AG09309 (cell line): ENCODE measurements around the gene CGB7.

ENCODE experiments used
- DNase-seq: peaks from one replicate; pipeline ENCODE4 v3.0.0-alpha.2; 2010; ENCODE audit warnings: low read depth
- H3K4me3 ChIP-seq: 2 replicates; pipeline ENCODE4 v1.5.1; 2011; ENCODE audit warnings: mild to moderate bottlenecking, low read depth, low read length, moderate library complexity; ENCODE audit not compliant: control insufficient read depth
- TF ChIP-seq, protein P1 (sequence below): IDR thresholded peaks from 2 replicates; pipeline ENCODE4 v1.5.1; 2011; ENCODE audit warnings: mild to moderate bottlenecking, low read depth, low read length, inconsistent platforms; ENCODE audit not compliant: insufficient read depth, control insufficient read depth; ENCODE audit errors: missing control alignments

Gene CGB7

DNA sequence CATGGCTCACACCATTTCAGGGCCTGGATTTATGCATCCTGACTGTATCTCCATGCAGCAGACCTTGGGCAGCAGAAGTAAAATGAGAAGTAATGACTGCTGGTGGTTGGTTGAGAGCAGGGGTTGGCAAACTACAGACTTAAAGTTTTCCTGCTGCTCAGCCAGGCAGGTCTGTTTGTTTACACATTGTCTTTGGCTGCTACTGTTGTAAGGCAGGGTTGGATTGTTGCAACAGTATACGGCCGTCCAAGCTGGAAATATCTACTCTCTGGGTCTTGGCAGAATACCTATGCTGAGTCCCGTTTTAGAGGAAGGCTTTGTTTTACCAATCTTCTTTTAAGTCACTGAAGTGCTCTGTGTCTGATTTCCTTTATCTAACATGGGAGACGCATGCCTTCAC is 41.2 kb upstream of the CGB7 start:
- no peak for DNase-seq
- H3K4me3 ChIP-seq: no peak overlapping the region
- TF ChIP-seq, protein P1, sequence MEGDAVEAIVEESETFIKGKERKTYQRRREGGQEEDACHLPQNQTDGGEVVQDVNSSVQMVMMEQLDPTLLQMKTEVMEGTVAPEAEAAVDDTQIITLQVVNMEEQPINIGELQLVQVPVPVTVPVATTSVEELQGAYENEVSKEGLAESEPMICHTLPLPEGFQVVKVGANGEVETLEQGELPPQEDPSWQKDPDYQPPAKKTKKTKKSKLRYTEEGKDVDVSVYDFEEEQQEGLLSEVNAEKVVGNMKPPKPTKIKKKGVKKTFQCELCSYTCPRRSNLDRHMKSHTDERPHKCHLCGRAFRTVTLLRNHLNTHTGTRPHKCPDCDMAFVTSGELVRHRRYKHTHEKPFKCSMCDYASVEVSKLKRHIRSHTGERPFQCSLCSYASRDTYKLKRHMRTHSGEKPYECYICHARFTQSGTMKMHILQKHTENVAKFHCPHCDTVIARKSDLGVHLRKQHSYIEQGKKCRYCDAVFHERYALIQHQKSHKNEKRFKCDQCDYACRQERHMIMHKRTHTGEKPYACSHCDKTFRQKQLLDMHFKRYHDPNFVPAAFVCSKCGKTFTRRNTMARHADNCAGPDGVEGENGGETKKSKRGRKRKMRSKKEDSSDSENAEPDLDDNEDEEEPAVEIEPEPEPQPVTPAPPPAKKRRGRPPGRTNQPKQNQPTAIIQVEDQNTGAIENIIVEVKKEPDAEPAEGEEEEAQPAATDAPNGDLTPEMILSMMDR: no peak

DNA sequence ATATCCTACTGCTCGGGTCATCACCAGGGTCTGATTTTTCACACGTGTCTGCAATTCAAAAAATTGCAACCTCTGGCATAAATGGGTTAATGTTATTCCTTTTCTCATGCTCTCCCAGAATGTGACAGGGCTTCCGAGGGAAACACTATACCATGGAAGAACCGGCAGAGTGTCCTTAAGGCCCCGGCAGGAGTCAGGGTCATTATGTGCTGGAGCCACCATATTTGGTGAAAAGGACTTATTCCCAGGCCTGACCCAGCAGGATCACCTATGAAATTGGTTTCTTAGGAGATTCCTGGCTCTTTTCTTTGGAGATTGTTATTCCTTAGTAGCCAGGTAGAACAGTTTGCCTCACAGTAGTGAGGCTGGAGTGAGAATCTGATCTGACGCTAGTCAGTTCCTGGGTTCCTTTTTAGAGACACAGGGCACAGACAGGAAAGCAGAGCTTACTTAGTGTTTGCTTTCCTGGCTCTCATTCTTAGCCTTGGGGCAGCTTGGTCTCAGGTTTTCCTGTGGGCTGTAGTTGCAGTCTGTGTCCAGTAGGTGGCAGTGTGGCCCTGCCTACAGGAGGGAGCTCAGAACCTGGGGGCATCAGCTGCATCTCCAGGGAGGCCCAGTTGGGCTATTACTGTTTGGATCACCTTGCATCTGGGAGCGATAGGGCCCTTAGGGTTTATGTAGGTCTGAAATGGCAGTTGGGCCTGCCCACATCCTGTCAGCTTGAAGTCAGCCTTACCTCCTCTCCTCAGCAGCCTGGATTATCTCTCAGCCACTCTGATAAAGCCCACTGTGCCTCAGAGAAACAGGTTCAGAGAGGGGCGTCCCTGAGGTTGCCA is 40.1 kb upstream of the CGB7 start:
- H3K4me3 ChIP-seq: no peak overlapping the region
- no peak for DNase-seq
- TF ChIP-seq, protein P1: peak; percentile 99

DNA sequence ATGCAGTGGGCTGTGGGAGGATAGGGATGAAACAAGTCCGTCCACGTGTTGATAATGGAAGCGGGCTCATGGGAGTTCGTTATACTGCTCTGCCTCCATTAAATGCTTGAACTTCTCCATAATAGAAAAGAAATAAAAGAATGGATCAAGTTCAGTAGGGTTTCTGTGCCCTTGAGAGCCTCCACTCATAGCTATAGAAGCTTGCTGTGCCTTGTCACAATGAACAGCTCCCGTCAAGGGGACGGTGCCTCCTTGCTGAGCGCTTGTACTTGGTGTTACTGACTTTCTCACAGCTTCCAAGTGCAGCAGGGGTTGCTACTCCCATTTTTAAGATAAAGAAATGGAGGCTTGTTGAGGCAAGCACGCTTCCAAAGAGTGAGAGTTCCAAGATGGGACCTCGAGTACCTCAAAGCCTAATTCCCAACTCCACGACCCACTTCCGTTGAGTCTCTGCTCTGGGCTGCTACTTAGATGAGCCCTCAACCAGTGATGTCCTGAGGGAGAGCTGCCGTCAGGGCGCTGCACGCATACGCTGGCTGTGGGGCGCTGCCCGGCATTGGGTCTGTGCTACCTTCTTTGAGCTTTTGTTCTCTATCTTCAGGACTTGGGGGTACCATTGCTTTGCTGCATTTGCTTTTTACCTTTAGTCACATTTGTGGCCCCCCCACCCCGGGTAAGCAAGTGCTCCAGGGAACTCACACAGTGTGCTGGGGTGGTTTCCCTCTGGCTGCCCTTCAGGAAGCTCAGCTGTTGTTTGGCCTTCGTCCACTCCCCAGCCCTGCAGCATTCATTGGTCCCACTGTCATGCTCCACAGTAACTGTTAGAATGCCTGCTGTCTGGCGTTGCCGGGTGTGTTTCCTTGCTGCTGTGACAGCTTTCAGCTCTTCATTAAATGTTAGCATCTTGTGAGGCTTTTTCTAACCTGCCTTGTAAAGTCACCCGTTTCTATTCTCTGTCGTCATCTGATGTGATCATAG is 37.2 kb upstream of the CGB7 start:
- H3K4me3 ChIP-seq: no peak overlapping the region
- TF ChIP-seq, protein P1: no peak
- DNase-seq: no peak

DNA sequence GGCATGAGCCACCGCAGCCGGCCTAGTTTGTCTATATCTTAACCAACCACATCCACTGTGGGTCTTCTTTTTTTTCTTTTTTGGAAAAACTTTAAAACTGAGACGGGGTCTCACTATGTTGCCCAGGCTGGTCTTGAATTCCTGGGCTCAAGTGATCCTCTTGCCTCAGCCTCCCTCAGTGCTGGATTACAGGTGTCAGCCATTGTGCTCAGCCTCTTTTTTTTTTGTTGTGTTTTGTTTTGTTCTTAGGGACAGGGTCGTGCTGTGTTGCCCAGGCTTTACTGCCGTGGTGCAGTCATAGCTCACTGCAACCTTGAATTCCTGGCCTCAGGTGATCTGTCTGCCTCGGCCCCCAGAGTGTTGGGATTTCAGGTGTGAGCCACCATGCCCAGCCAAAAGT is 35.1 kb upstream of the CGB7 start:
- no peak for DNase-seq
- H3K4me3 ChIP-seq: no peak overlapping the region
- TF ChIP-seq, protein P1: no peak

DNA sequence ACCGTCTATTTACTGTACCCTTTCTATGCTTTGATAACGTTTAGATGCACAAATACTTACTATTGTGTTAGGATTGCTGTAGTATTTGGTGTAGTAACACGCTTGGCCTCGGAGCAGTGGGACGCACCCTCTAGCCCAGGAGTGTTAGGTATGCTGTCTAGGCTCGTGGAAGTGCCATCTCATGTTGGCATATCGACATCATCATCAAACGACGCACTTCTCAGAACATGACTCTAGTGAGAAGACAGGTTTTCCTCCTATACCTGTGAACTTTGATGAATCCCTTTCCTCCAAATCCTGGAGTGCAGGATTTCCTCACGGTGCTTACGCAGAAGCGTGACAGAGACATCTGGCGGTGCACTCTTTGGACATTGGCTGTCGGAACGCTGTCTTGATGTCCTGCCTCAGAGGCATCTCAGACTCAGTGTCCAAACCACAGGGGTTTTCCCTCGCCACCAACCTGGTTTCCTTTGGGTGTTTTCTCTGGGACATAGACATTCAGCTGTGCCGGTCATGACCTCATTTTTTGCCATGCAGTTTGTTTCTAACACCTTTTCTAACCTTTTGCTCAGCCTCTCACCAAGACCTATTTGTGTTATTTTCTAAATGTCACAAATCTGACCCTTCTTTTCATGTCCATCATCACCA is 34.0 kb upstream of the CGB7 start:
- H3K4me3 ChIP-seq: no peak overlapping the region
- TF ChIP-seq, protein P1: no peak
- no peak for DNase-seq

DNA sequence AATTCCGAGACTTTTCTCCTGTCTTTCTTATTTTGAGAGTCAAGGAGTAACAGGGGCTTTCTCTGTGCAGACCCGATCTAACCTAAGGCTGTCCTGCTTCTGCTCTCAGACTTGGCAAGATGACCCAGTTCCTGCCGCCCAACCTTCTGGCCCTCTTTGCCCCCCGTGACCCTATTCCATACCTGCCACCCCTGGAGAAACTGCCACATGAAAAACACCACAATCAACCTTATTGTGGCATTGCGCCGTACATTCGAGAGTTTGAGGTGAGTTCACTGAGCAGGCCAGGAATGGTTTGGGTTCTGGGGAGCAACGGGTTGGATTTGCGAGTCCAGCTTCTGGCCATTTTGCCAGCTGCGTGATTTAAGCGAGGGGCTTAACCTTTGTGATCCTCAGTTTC is 28.7 kb upstream of the CGB7 start:
- peak overlapping the region; percentile 93 for H3K4me3 ChIP-seq
- TF ChIP-seq, protein P1: no peak
- no peak for DNase-seq
